WTC11 (cell line): ENCODE measurements around the gene RLN2. TPM values are rescaled to one million over a fixed set of nuclear protein-coding genes. Genes with fewer than 3 reads are reported as not detected.

Experiments
- ATAC-seq: fragments of 200-7000 bp; cut with Tn5 transposase; 2 replicates; pipeline ENCODE4 v1.10.0; 2021; ENCODE audit warnings: mild to moderate bottlenecking, moderate library complexity
- CTCF ChIA-PET: fragments of 300-600 bp; sonication (Branson Sonifier 250); formaldehyde crosslinking; loops from one replicate; lab custom pipeline; 2021; ENCODE audit warnings: antibody characterized with exemption; lab: Charles Lee
- POLR2A ChIA-PET: fragments of 350-600 bp; sonication (Branson Sonifier 250); formaldehyde crosslinking; loops from one replicate; lab custom pipeline; 2021; ENCODE audit warnings: antibody characterized with exemption; lab: Charles Lee
- DNase-seq: peaks from one replicate; pipeline ENCODE4 v3.0.0; 2021; ENCODE audit warnings: low spot score
- H3K27ac Mint-ChIP-seq: 2 replicates; pipeline ENCODE4 v1.8.0; 2021; ENCODE audit warnings: mixed read lengths
- H3K27me3 Mint-ChIP-seq: 2 replicates; pipeline ENCODE4 v1.8.0; 2021; ENCODE audit warnings: low read depth, mild to moderate bottlenecking, moderate library complexity, mixed read lengths
- H3K36me3 Mint-ChIP-seq: 2 replicates; pipeline ENCODE4 v1.8.0; 2021; ENCODE audit warnings: mixed read lengths
- H3K4me1 Mint-ChIP-seq: 2 replicates; pipeline ENCODE4 v1.8.0; 2022; ENCODE audit warnings: mixed read lengths
- H3K4me3 Mint-ChIP-seq: 2 replicates; pipeline ENCODE4 v1.8.0; 2021; ENCODE audit warnings: mild to moderate bottlenecking, moderate library complexity, mixed read lengths
- H3K9me3 Mint-ChIP-seq: 2 replicates; pipeline ENCODE4 v1.8.0; 2021; ENCODE audit warnings: mixed read lengths
- IRF2 ChIP-seq: sonication (generic); formaldehyde crosslinking; IDR thresholded peaks from 2 replicates; pipeline ENCODE4 v1.8.0; 2022; ENCODE audit warnings: low read depth, missing genetic modification reagents, borderline replicate concordance
- NFATC4 ChIP-seq: fragments of 250-450 bp; sonication (Bioruptor Pico); IDR thresholded peaks from 2 replicates; pipeline ENCODE4 v1.9.0; 2021; ENCODE audit warnings: mild to moderate bottlenecking
- NR2C2 ChIP-seq: sonication (generic); formaldehyde crosslinking; IDR thresholded peaks from 2 replicates; pipeline ENCODE4 v1.8.0; 2022; ENCODE audit warnings: mild to moderate bottlenecking, missing genetic modification reagents
- SMAD4 ChIP-seq: sonication (generic); formaldehyde crosslinking; IDR thresholded peaks from 2 replicates; pipeline ENCODE4 v1.8.0; 2022; ENCODE audit warnings: mild to moderate bottlenecking, missing genetic modification reagents
- TEAD1 ChIP-seq: sonication (generic); formaldehyde crosslinking; IDR thresholded peaks from 2 replicates; pipeline ENCODE4 v1.8.0; 2022; ENCODE audit warnings: mild to moderate bottlenecking, missing genetic modification reagents
- ZNF232 ChIP-seq: sonication (generic); formaldehyde crosslinking; IDR thresholded peaks from 2 replicates; pipeline ENCODE4 v1.8.0; 2022; ENCODE audit warnings: mild to moderate bottlenecking, missing genetic modification reagents
- total RNA-seq: library from RNA; stranded (reverse); gene quantifications from 3 replicates; pipeline ENCODE4 v1.2.3, GENCODE V29; 2021
- TF ChIP-seq, protein P1 (sequence below): sonication (generic); formaldehyde crosslinking; IDR thresholded peaks from 2 replicates; pipeline ENCODE4 v1.8.1; 2022; ENCODE audit warnings: low read depth, missing genetic modification reagents, borderline replicate concordance
- TF ChIP-seq, protein P2 (sequence below): fragments of 250-450 bp; sonication (Bioruptor Pico); conservative IDR thresholded peaks from 2 replicates; pipeline ENCODE4 v1.9.0; 2021; ENCODE audit warnings: mild to moderate bottlenecking
- TF ChIP-seq, protein P3 (sequence below): fragments of 250-450 bp; sonication (Bioruptor Pico); IDR thresholded peaks from 2 replicates; pipeline ENCODE4 v1.8.0; 2021; ENCODE audit warnings: mild to moderate bottlenecking
- TF ChIP-seq, protein P4 (sequence below): sonication (generic); formaldehyde crosslinking; conservative IDR thresholded peaks from 2 replicates; pipeline ENCODE4 v1.8.1; 2022; ENCODE audit warnings: mild to moderate bottlenecking, missing genetic modification reagents
- TF ChIP-seq, protein P5 (sequence below): sonication (generic); formaldehyde crosslinking; IDR thresholded peaks from 2 replicates; pipeline ENCODE4 v1.8.0; 2022; ENCODE audit warnings: mild to moderate bottlenecking, missing genetic modification reagents
- TF ChIP-seq, protein P6 (sequence below): fragments of 250-450 bp; sonication (Bioruptor Pico); IDR thresholded peaks from 2 replicates; pipeline ENCODE4 v2.1.2; 2022; ENCODE audit warnings: mild to moderate bottlenecking, moderate library complexity
- TF ChIP-seq, protein P7 (sequence below): fragments of 200-600 bp; IDR thresholded peaks from 2 replicates; pipeline ENCODE4 v1.8.0; 2022; ENCODE audit warnings: antibody characterized with exemption
- TF ChIP-seq, protein P8 (sequence below): sonication (generic); formaldehyde crosslinking; IDR thresholded peaks from 2 replicates; pipeline ENCODE4 v1.8.1; 2023; ENCODE audit warnings: mild to moderate bottlenecking, missing genetic modification reagents, borderline replicate concordance

The RLN2 gene
- total RNA-seq, 1 experiment from 2014 or later = 4.0 TPM

DNA sequence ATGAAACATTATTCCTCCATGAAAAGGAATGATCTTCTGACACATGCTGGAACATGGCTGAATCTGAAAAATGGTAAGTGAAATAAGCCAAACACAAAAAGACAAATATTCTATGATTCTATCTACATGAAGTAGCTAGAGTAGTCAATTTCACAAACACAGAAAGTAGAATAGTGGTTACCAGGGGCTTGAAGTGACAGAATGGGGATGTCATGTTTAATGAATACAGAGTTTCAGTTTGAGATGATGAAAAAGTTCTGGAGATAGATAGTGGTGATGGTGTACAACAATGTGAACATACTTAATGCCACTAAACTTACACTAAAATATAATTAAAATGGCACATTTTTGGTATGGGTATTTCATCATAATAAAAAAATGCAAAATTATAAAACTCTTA lies 18.3 kb downstream of the RLN2 start (continued):
- no peak for TF ChIP-seq NFATC4 (CRISPR knock-in tag)

DNA sequence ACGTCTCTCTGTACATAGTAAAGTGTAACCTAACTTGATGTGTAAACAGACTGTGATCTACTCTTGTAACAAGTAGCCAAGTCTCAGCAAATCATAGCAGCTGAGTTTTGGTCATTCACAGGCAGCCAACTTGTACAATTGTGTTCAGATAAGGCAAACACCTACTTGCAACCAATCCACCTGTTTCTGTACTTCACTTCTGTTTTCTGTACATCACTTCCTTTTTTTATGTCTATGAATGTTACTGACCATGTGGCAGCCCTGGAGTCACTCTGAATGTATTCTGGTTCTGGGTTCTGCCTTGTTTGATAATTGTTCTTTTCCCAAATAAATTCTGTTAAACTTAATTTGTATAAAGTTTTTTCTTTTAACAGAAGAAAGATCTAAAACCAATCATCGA lies 26.0 kb downstream of the RLN2 start:
- no peaks in the 10 kb centered on the region; the same call in 1 of the 2 replicates for H3K27me3 Mint-ChIP-seq
- POLR2A ChIA-PET = no interaction called here
- TF ChIP-seq, protein P1, sequence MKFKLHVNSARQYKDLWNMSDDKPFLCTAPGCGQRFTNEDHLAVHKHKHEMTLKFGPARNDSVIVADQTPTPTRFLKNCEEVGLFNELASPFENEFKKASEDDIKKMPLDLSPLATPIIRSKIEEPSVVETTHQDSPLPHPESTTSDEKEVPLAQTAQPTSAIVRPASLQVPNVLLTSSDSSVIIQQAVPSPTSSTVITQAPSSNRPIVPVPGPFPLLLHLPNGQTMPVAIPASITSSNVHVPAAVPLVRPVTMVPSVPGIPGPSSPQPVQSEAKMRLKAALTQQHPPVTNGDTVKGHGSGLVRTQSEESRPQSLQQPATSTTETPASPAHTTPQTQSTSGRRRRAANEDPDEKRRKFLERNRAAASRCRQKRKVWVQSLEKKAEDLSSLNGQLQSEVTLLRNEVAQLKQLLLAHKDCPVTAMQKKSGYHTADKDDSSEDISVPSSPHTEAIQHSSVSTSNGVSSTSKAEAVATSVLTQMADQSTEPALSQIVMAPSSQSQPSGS (CRISPR knock-in tag) = no peak
- TF ChIP-seq NR2C2 (no peak), SMAD4 (no peak), TEAD1 (CRISPR knock-in tag) (no peak), IRF2 (CRISPR knock-in tag) (no peak), ZNF232 (CRISPR knock-in tag) (no peak)
- TF ChIP-seq, protein P2, sequence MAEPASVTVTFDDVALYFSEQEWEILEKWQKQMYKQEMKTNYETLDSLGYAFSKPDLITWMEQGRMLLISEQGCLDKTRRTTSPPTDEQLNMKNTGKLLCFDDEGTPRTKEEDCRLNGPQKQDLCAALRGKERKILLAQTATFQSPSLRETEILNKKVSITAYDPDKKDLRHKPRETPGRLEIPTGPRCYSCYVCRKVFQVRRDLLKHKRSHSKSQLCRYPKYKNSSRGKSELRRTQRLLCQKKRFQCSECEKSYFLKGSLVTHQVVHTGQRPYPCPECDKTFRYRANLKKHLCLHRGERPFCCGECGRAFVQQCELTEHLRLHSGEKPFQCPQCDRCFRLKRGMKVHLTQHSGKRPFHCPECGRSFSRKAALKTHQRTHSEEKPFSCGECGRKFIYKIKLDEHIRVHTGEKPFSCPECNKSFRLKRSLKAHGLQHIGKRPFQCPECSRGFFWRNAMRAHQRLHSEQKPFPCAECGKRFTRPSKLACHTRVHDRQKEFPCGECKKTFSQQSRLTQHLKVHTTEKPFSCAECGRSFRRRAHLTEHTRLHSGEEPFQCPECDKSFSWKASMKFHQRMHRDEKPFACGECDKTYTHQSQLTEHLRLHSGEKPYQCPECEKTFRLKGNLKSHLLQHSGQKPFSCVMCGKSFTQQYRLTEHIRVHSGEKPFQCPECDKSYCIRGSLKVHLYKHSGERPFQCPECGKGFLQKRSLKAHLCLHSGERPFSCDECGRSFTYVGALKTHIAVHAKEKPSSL (CRISPR knock-in tag) = no peak
- TF ChIP-seq, protein P3, sequence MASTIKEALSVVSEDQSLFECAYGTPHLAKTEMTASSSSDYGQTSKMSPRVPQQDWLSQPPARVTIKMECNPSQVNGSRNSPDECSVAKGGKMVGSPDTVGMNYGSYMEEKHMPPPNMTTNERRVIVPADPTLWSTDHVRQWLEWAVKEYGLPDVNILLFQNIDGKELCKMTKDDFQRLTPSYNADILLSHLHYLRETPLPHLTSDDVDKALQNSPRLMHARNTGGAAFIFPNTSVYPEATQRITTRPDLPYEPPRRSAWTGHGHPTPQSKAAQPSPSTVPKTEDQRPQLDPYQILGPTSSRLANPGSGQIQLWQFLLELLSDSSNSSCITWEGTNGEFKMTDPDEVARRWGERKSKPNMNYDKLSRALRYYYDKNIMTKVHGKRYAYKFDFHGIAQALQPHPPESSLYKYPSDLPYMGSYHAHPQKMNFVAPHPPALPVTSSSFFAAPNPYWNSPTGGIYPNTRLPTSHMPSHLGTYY (CRISPR knock-in tag) = no peak
- TF ChIP-seq, protein P4, sequence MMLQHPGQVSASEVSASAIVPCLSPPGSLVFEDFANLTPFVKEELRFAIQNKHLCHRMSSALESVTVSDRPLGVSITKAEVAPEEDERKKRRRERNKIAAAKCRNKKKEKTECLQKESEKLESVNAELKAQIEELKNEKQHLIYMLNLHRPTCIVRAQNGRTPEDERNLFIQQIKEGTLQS (CRISPR knock-in tag) = no peak
- TF ChIP-seq, protein P5, sequence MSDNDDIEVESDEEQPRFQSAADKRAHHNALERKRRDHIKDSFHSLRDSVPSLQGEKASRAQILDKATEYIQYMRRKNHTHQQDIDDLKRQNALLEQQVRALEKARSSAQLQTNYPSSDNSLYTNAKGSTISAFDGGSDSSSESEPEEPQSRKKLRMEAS (CRISPR knock-in tag) = no peak
- TF ChIP-seq, protein P6, sequence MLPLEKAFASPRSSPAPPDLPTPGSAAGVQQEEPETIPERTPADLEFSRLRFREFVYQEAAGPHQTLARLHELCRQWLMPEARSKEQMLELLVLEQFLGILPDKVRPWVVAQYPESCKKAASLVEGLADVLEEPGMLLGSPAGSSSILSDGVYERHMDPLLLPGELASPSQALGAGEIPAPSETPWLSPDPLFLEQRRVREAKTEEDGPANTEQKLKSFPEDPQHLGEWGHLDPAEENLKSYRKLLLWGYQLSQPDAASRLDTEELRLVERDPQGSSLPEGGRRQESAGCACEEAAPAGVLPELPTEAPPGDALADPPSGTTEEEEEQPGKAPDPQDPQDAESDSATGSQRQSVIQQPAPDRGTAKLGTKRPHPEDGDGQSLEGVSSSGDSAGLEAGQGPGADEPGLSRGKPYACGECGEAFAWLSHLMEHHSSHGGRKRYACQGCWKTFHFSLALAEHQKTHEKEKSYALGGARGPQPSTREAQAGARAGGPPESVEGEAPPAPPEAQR (CRISPR knock-in tag) = no peak
- TF ChIP-seq, protein P7, sequence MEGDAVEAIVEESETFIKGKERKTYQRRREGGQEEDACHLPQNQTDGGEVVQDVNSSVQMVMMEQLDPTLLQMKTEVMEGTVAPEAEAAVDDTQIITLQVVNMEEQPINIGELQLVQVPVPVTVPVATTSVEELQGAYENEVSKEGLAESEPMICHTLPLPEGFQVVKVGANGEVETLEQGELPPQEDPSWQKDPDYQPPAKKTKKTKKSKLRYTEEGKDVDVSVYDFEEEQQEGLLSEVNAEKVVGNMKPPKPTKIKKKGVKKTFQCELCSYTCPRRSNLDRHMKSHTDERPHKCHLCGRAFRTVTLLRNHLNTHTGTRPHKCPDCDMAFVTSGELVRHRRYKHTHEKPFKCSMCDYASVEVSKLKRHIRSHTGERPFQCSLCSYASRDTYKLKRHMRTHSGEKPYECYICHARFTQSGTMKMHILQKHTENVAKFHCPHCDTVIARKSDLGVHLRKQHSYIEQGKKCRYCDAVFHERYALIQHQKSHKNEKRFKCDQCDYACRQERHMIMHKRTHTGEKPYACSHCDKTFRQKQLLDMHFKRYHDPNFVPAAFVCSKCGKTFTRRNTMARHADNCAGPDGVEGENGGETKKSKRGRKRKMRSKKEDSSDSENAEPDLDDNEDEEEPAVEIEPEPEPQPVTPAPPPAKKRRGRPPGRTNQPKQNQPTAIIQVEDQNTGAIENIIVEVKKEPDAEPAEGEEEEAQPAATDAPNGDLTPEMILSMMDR = no peak
- TF ChIP-seq, protein P8, sequence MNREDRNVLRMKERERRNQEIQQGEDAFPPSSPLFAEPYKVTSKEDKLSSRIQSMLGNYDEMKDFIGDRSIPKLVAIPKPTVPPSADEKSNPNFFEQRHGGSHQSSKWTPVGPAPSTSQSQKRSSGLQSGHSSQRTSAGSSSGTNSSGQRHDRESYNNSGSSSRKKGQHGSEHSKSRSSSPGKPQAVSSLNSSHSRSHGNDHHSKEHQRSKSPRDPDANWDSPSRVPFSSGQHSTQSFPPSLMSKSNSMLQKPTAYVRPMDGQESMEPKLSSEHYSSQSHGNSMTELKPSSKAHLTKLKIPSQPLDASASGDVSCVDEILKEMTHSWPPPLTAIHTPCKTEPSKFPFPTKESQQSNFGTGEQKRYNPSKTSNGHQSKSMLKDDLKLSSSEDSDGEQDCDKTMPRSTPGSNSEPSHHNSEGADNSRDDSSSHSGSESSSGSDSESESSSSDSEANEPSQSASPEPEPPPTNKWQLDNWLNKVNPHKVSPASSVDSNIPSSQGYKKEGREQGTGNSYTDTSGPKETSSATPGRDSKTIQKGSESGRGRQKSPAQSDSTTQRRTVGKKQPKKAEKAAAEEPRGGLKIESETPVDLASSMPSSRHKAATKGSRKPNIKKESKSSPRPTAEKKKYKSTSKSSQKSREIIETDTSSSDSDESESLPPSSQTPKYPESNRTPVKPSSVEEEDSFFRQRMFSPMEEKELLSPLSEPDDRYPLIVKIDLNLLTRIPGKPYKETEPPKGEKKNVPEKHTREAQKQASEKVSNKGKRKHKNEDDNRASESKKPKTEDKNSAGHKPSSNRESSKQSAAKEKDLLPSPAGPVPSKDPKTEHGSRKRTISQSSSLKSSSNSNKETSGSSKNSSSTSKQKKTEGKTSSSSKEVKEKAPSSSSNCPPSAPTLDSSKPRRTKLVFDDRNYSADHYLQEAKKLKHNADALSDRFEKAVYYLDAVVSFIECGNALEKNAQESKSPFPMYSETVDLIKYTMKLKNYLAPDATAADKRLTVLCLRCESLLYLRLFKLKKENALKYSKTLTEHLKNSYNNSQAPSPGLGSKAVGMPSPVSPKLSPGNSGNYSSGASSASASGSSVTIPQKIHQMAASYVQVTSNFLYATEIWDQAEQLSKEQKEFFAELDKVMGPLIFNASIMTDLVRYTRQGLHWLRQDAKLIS (CRISPR knock-in tag) = no peak
- TF ChIP-seq, all 79 proteins: peak for 0
- no peak for DNase-seq
- CTCF ChIA-PET = no interaction called here
- peaks cover 5% of the 10 kb centered on the region for H3K36me3 Mint-ChIP-seq
- H3K4me3 Mint-ChIP-seq = no peak overlapping the region
- no peak overlapping the region for H3K27ac Mint-ChIP-seq
- H3K9me3 Mint-ChIP-seq = peaks cover 27% of the 10 kb centered on the region
- H3K4me1 Mint-ChIP-seq = no peaks in the 10 kb centered on the region
- no peak for ATAC-seq
